Lower leg skin (tissue), 4 donors: Measurements from ENCODE around the gene FAM221B. TPM values are rescaled to one million over a fixed set of nuclear protein-coding genes. Genes with fewer than 3 reads are reported as not detected.

ENCODE experiments used
- DNase-seq, 2 donors: peaks; one replicate each; pipeline ENCODE4 v3.0.0-alpha.2; 2019; ENCODE audit warnings: low spot score in 2 of 2
- H3K4me3 ChIP-seq: fragments of 200-600 bp; sonication (generic); 2 replicates; pipeline ENCODE4 v1.5.1; 2017; ENCODE audit warnings: mild to moderate bottlenecking, low read depth; ENCODE audit not compliant: poor library complexity, severe bottlenecking
- CTCF ChIP-seq, 3 donors: fragments of 450-650 bp; IDR thresholded peaks; one replicate each; pipeline ENCODE4 v1.5.1; 2016; ENCODE audit warnings: antibody characterized with exemption in 3 of 3, mild to moderate bottlenecking in 3 of 3, moderate library complexity in 2 of 3
- POLR2A ChIP-seq, 2 donors: fragments of 450-650 bp; IDR thresholded peaks; one replicate each; pipeline ENCODE4 v1.6.1; 2016 to 2017; ENCODE audit warnings: antibody characterized with exemption in 2 of 2, mild to moderate bottlenecking in 1 of 2, moderate library complexity in 1 of 2
- WGBS, 2 donors: methylation state at CpG; one replicate each; pipeline ENCODE4 v1.1.5; 2018; 5-methylcytosine and 5-hydroxymethylcytosine counted together
- intact Hi-C: fragments of 100-400 bp; cut with DNase I; formaldehyde crosslinking; loops from one replicate; pipeline ENCODE4 v1.15.0; 2023; ENCODE audit warnings: low total_unique reads
- total RNA-seq, 4 donors: library from RNA; depleted of rRNA; stranded (reverse); fragments of >200 nt; gene quantifications; one replicate each; pipeline ENCODE4 v1.1.0, GENCODE V29; 2016

FAM221B gene
- total RNA-seq, 4 donors from 2014 or later, result not detected

GRCh38 chr9:35868933-35869332, 40.4 kb upstream of the FAM221B start:
- 79 to 82% methylated on average over 2 of the region's 2 CpGs for WGBS, 2 donors
- no peak overlapping the region for H3K4me3 ChIP-seq
- DNase-seq, result peak in 1 of 2 donors; percentile 7
- TF ChIP-seq POLR2A (IDR thresholded peaks at IDR 0.05), result no peak
- intact Hi-C loops, result no loop called here

GRCh38 chr9:35867538-35867937, 39.0 kb upstream of the FAM221B start:
- intact Hi-C loops, result no loop called here
- TF ChIP-seq CTCF (IDR thresholded peaks at IDR 0.05) (no peak), POLR2A (IDR thresholded peaks at IDR 0.05) (no peak)
- H3K4me3 ChIP-seq, result no peak overlapping the region
- DNase-seq, result no peak
- 78 to 96% methylated on average over 4 of the region's 4 CpGs for WGBS, 2 donors

- no peak overlapping the region for H3K4me3 ChIP-seq
- WGBS, 2 donors, result 84 to 85% methylated on average over 8 of the region's 8 CpGs
- TF ChIP-seq CTCF (IDR thresholded peaks at IDR 0.05), result no peak
- TF ChIP-seq POLR2A (IDR thresholded peaks at IDR 0.05), result no peak
- DNase-seq, result no peak
- intact Hi-C loops, result no loop called here
Observed at GRCh38 chr9:35864695-35865255, 36.2 kb upstream of the FAM221B start.

GRCh38 chr9:35863583-35863982, 35.1 kb upstream of the FAM221B start:
- intact Hi-C loops, result no loop called here
- TF ChIP-seq POLR2A (IDR thresholded peaks at IDR 0.05), result no peak
- TF ChIP-seq CTCF (IDR thresholded peaks at IDR 0.05), result no peak
- WGBS, 2 donors, result 71 to 75% methylated on average over 8 of the region's 8 CpGs

GRCh38 chr9:35862328-35862727, 33.8 kb upstream of the FAM221B start:
- TF ChIP-seq CTCF (IDR thresholded peaks at IDR 0.05) (no peak), POLR2A (IDR thresholded peaks at IDR 0.05) (no peak)
- intact Hi-C loops, result no loop called here
- no peak overlapping the region for H3K4me3 ChIP-seq
- peak in 1 of 2 donors; percentile 4 for DNase-seq
- WGBS, 2 donors, result 77 to 84% methylated on average over 4 of the region's 4 CpGs

More at GRCh38 chr9:35863583-35863982, 35.1 kb upstream of the FAM221B start:
- peak in 1 of 2 donors; percentile 3 for DNase-seq
- H3K4me3 ChIP-seq, result no peak overlapping the region

GRCh38 chr9:35861161-35861897, 32.8 kb upstream of the FAM221B start:
- peak in 1 of 2 donors; percentile 11 for DNase-seq
- no peak overlapping the region for H3K4me3 ChIP-seq
- TF ChIP-seq CTCF (IDR thresholded peaks at IDR 0.05) (no peak), POLR2A (IDR thresholded peaks at IDR 0.05) (no peak)
- 64 to 70% methylated on average over 12 of the region's 12 CpGs for WGBS, 2 donors
- intact Hi-C loops, result no loop called here
